Breast epithelium (tissue), 3 donors: ENCODE results near the gene ANO2.

Experiments
- POLR2A ChIP-seq: fragments of 450-650 bp; IDR thresholded peaks from one replicate; pipeline ENCODE4 v1.6.1; 2016; ENCODE audit warnings: antibody characterized with exemption, mild to moderate bottlenecking, moderate library complexity
- TF ChIP-seq, protein P1 (sequence below), 3 donors: fragments of 450-650 bp; IDR thresholded peaks; one replicate each; pipeline ENCODE4 v1.5.1; 2016 to 2017; ENCODE audit warnings: antibody characterized with exemption in 3 of 3, mild to moderate bottlenecking in 3 of 3, moderate library complexity in 3 of 3

DNA sequence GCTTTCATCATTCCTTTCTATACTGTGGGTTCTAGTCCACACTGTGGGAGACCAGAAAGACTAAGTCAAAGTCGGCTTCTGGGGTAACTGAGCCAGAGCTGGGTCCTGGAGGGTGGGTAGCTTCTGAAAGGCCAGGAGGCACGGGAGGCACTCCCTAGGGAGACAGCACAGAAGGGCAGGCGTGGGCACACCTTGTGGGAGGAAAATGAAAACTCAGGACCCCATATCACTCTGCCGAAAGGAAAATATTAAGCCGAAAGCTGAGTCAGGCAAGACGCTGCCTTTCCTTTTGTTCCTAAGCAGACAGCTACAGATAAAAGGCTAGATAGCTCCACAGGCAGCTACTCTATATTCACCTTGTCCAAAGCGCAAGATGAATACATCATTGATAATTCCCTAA is 20.7 kb downstream of the ANO2 start:
- TF ChIP-seq POLR2A: no peak
- TF ChIP-seq, protein P1, sequence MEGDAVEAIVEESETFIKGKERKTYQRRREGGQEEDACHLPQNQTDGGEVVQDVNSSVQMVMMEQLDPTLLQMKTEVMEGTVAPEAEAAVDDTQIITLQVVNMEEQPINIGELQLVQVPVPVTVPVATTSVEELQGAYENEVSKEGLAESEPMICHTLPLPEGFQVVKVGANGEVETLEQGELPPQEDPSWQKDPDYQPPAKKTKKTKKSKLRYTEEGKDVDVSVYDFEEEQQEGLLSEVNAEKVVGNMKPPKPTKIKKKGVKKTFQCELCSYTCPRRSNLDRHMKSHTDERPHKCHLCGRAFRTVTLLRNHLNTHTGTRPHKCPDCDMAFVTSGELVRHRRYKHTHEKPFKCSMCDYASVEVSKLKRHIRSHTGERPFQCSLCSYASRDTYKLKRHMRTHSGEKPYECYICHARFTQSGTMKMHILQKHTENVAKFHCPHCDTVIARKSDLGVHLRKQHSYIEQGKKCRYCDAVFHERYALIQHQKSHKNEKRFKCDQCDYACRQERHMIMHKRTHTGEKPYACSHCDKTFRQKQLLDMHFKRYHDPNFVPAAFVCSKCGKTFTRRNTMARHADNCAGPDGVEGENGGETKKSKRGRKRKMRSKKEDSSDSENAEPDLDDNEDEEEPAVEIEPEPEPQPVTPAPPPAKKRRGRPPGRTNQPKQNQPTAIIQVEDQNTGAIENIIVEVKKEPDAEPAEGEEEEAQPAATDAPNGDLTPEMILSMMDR (IDR thresholded peaks at IDR 0.05): no peak
